ES-I3 (cell line): ENCODE data around the gene RPLP2.

Source experiments
- H3K36me3 ChIP-seq: 2 replicates; pipeline ENCODE4 v1.6.1; 2013; ENCODE audit warnings: mild to moderate bottlenecking, low read length, control low read depth, moderate library complexity; ENCODE audit not compliant: insufficient read depth
- H3K4me1 ChIP-seq: 2 replicates; pipeline ENCODE4 v1.6.1; 2013; ENCODE audit warnings: mild to moderate bottlenecking, control low read depth, low read length; ENCODE audit not compliant: insufficient read depth
- H3K9ac ChIP-seq: 2 replicates; pipeline ENCODE4 v1.6.1; 2013; ENCODE audit warnings: low read depth, mild to moderate bottlenecking, low read length, moderate library complexity
- H3K9me3 ChIP-seq: 2 replicates; pipeline ENCODE4 v1.6.1; 2013; ENCODE audit warnings: mild to moderate bottlenecking, low read length, moderate library complexity; ENCODE audit not compliant: control insufficient read depth, insufficient read depth

RPLP2 gene

GRCh38 chr11:816433-816779 lies 6.6 kb downstream of the RPLP2 start:
- Histone ChIP-seq H3K4me1 (peaks cover 14% of the 10 kb centered on the region; the same call in 1 of the 2 replicates), H3K9ac (no peak overlapping the region), H3K36me3 (peaks cover 14% of the 10 kb centered on the region; the same call in 1 of the 2 replicates), H3K9me3 (no peaks in the 10 kb centered on the region)

- no peaks in the 10 kb centered on the region for H3K36me3 ChIP-seq
- H3K9me3 ChIP-seq = no peaks in the 10 kb centered on the region
- peaks cover 14% of the 10 kb centered on the region; the same call in 1 of the 2 replicates for H3K4me1 ChIP-seq
- peak within 1 kb of the TSS; percentile 88 for H3K9ac ChIP-seq
Observed at GRCh38 chr11:818396-819128, 8.8 kb downstream of the RPLP2 start, which contains the start of gene PNPLA2. TSS of gene PNPLA2 (plus strand) at chr11:818914. CDS start at chr11:819719, 805 bp downstream.

- Histone ChIP-seq H3K9me3 (no peaks in the 10 kb centered on the region), H3K36me3 (no peaks in the 10 kb centered on the region), H3K9ac (peak overlapping the region; percentile 88), H3K4me1 (peaks cover 14% of the 10 kb centered on the region; the same call in 1 of the 2 replicates)
Observed at GRCh38 chr11:819129-819931, 9.6 kb downstream of the RPLP2 start.

GRCh38 chr11:819943-820649 lies 10.3 kb downstream of the RPLP2 start:
- no peaks in the 10 kb centered on the region for H3K9me3 ChIP-seq
- no peaks in the 10 kb centered on the region for H3K36me3 ChIP-seq
- H3K9ac ChIP-seq = peak overlapping the region; percentile 88
- peaks cover 14% of the 10 kb centered on the region; the same call in 1 of the 2 replicates for H3K4me1 ChIP-seq

- Histone ChIP-seq H3K4me1 (peaks cover 14% of the 10 kb centered on the region; the same call in 1 of the 2 replicates), H3K9ac (peak overlapping the region; percentile 88; the same call in 1 of the 2 replicates), H3K9me3 (no peaks in the 10 kb centered on the region), H3K36me3 (no peaks in the 10 kb centered on the region)
Observed at GRCh38 chr11:820655-821511, 11.1 kb downstream of the RPLP2 start.

GRCh38 chr11:821512-822371 lies 12.0 kb downstream of the RPLP2 start:
- H3K36me3 ChIP-seq = no peaks in the 10 kb centered on the region
- H3K9me3 ChIP-seq = no peaks in the 10 kb centered on the region

GRCh38 chr11:823441-824291 lies 13.9 kb downstream of the RPLP2 start:
- no peaks in the 10 kb centered on the region for H3K9me3 ChIP-seq
- H3K4me1 ChIP-seq = peaks cover 13% of the 10 kb centered on the region
- no peak overlapping the region for H3K9ac ChIP-seq
- no peaks in the 10 kb centered on the region for H3K36me3 ChIP-seq

More at GRCh38 chr11:821512-822371, 12.0 kb downstream of the RPLP2 start:
- peaks cover 11% of the 10 kb centered on the region; the same call in 1 of the 2 replicates for H3K4me1 ChIP-seq
- H3K9ac ChIP-seq = no peak overlapping the region

GRCh38 chr11:824292-824880 lies 14.6 kb downstream of the RPLP2 start:
- Histone ChIP-seq H3K9ac (no peak overlapping the region), H3K9me3 (no peaks in the 10 kb centered on the region), H3K36me3 (no peaks in the 10 kb centered on the region), H3K4me1 (peaks cover 11% of the 10 kb centered on the region)

- H3K36me3 ChIP-seq = no peaks in the 10 kb centered on the region
- H3K9ac ChIP-seq = no peak overlapping the region
- H3K9me3 ChIP-seq = no peaks in the 10 kb centered on the region
- H3K4me1 ChIP-seq = peaks cover 11% of the 10 kb centered on the region
Observed at GRCh38 chr11:824942-825341, 15.2 kb downstream of the RPLP2 start.

- no peaks in the 10 kb centered on the region for H3K36me3 ChIP-seq
- H3K4me1 ChIP-seq = peaks cover 11% of the 10 kb centered on the region
- no peak overlapping the region for H3K9ac ChIP-seq
- H3K9me3 ChIP-seq = no peaks in the 10 kb centered on the region
Observed at GRCh38 chr11:825366-826226, 15.8 kb downstream of the RPLP2 start.

GRCh38 chr11:826227-826621 lies 16.5 kb downstream of the RPLP2 start:
- H3K9ac ChIP-seq = no peak overlapping the region; the same call in 1 of the 2 replicates
- H3K4me1 ChIP-seq = peaks cover 12% of the 10 kb centered on the region

More at GRCh38 chr11:826227-826621, 16.5 kb downstream of the RPLP2 start:
- Histone ChIP-seq H3K36me3 (no peaks in the 10 kb centered on the region), H3K9me3 (no peaks in the 10 kb centered on the region)
